Esophagus squamous epithelium (tissue), 5 donors: ENCODE results near the gene WDR59. TPM values are rescaled to one million over a fixed set of nuclear protein-coding genes. Genes with fewer than 3 reads are reported as not detected.

Source experiments
- DNase-seq: peaks from one replicate; lab custom pipeline; 2025; lab: John Stamatoyannopoulos, UW
- H3K27ac ChIP-seq, 4 donors: fragments of 200-600 bp; sonication (generic); one replicate each; pipeline ENCODE4 v1.5.1; 2016 to 2019; ENCODE audit warnings: mild to moderate bottlenecking in 1 of 4
- H3K27me3 ChIP-seq, 4 donors: fragments of 200-600 bp; sonication (generic); 1 replicate in 3 of 4; 2 replicates in 1 of 4; pipeline versions ENCODE4 v1.5.1 to v1.6.0; 2017 to 2021; ENCODE audit warnings: antibody characterized with exemption in 1 of 4
- H3K36me3 ChIP-seq, 3 donors: fragments of 200-600 bp; sonication (generic); one replicate each; pipeline ENCODE4 v1.5.1; 2016 to 2019
- H3K4me1 ChIP-seq, 3 donors: fragments of 200-600 bp; sonication (generic); one replicate each; pipeline ENCODE4 v1.5.1; 2017 to 2019
- H3K4me3 ChIP-seq, 4 donors: fragments of 200-600 bp; sonication (generic); 1 replicate in 3 of 4; 2 replicates in 1 of 4; pipeline ENCODE4 v1.5.1; 2016 to 2019; ENCODE audit warnings: mild to moderate bottlenecking in 2 of 4, moderate library complexity in 1 of 4
- H3K9me3 ChIP-seq, 3 donors: fragments of 200-600 bp; sonication (generic); one replicate each; pipeline ENCODE4 v1.5.1; 2016 to 2019
- POLR2A ChIP-seq, 4 donors: fragments of 450-650 bp; IDR thresholded peaks; one replicate each; pipeline ENCODE4 v1.6.1; 2017; ENCODE audit warnings: antibody characterized with exemption in 4 of 4, mild to moderate bottlenecking in 4 of 4, moderate library complexity in 3 of 4
- WGBS, 2 donors: methylation state at CpG; one replicate each; pipeline ENCODE4 v1.1.5; 2018; 5-methylcytosine and 5-hydroxymethylcytosine counted together
- intact Hi-C: fragments of 100-400 bp; cut with DNase I; formaldehyde crosslinking; loops from one replicate; pipeline ENCODE4 v1.15.0; 2022
- total RNA-seq, 4 donors: library from RNA; depleted of rRNA; stranded (reverse); fragments of >200 nt; gene quantifications; one replicate each; pipeline ENCODE4 v1.1.0, GENCODE V29; 2016
- TF ChIP-seq, protein P1 (sequence below), 6 experiments: fragments of 450-650 bp in 4 of 6; fragments of 200-600 bp in 2 of 6; sonication (generic) in 2 of 6; IDR thresholded peaks; one replicate each; pipeline ENCODE4 v1.5.1; 2016 to 2019; ENCODE audit warnings: antibody characterized with exemption in 6 of 6, mild to moderate bottlenecking in 4 of 6, moderate library complexity in 4 of 6
- donor health status: DM: yes; HTN: yes; CAD: no.

The WDR59 gene
- total RNA-seq, 4 donors from 2014 or later: 9.8 to 25.1 (median 22.2) TPM

DNA sequence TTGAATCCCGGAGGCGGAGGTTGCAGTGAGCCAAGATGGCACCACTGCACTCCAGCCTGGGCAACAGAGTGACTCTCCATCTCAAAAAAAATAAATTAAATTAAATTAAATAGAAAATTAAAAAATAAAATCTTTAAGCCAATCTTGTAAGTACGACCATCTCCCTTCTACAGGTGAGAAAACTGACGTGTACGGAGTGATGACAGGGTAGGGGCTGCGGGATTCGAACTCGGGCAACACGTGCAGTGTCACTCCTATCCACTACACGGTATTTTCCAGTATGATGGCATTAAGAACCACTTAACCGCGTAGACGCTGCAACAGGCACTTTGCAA is 762 bp downstream of the WDR59 start:
- peaks cover 10 to 30% (median 14%) of the 10 kb centered on the region in 3 donors for H3K4me1 ChIP-seq
- intact Hi-C loops: no loop called here
- peak overlapping the region in 3 of 4 donors; percentile 95 to 98 (median 95) for H3K27ac ChIP-seq
- 24 to 29% methylated on average over 12 to 13 of the region's 13 CpGs for WGBS, 2 donors
- no peaks in the 10 kb centered on the region for H3K27me3 ChIP-seq
- H3K36me3 ChIP-seq: no peaks in the 10 kb centered on the region
- DNase-seq: no peak
- TF ChIP-seq, protein P1, sequence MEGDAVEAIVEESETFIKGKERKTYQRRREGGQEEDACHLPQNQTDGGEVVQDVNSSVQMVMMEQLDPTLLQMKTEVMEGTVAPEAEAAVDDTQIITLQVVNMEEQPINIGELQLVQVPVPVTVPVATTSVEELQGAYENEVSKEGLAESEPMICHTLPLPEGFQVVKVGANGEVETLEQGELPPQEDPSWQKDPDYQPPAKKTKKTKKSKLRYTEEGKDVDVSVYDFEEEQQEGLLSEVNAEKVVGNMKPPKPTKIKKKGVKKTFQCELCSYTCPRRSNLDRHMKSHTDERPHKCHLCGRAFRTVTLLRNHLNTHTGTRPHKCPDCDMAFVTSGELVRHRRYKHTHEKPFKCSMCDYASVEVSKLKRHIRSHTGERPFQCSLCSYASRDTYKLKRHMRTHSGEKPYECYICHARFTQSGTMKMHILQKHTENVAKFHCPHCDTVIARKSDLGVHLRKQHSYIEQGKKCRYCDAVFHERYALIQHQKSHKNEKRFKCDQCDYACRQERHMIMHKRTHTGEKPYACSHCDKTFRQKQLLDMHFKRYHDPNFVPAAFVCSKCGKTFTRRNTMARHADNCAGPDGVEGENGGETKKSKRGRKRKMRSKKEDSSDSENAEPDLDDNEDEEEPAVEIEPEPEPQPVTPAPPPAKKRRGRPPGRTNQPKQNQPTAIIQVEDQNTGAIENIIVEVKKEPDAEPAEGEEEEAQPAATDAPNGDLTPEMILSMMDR (IDR thresholded peaks at IDR 0.05): no peak
- TF ChIP-seq POLR2A (IDR thresholded peaks at IDR 0.05): no peak
- H3K4me3 ChIP-seq: peak overlapping the region; percentile 91 to 100 (median 98)
- no peaks in the 10 kb centered on the region for H3K9me3 ChIP-seq

DNA sequence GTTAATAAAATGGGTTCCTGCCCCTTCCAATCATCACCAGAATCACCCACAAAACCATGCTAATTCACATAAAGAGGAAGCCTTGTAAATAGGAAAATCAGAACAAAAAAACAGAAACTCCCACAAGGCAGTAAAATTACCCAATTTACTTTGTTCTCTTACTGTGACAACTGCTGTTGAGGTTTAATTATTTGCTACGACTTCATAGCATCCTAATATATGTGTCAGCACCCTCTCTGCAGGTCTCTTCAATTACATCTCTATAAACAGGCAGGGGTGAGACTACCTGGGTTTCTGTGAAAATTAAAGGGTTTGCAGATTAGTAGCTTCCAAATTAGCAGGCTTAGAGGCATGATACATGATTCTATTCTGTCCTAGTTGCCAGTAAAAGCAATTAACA is 2.7 kb downstream of the WDR59 start:
- no peak for DNase-seq
- H3K36me3 ChIP-seq: peaks cover 0 to 18% (median 0%) of the 10 kb centered on the region in 3 donors
- H3K27ac ChIP-seq: no peak overlapping the region
- WGBS, 2 donors: 77 to 80% methylated on average over 1 of the region's 1 CpG
- no peaks in the 10 kb centered on the region for H3K27me3 ChIP-seq
- H3K4me1 ChIP-seq: peaks cover 10 to 30% (median 14%) of the 10 kb centered on the region in 3 donors
- H3K9me3 ChIP-seq: no peaks in the 10 kb centered on the region
- no peak overlapping the region for H3K4me3 ChIP-seq
- intact Hi-C loops: no loop called here
- TF ChIP-seq, protein P1 (IDR thresholded peaks at IDR 0.05): no peak
- TF ChIP-seq POLR2A (IDR thresholded peaks at IDR 0.05): no peak

DNA sequence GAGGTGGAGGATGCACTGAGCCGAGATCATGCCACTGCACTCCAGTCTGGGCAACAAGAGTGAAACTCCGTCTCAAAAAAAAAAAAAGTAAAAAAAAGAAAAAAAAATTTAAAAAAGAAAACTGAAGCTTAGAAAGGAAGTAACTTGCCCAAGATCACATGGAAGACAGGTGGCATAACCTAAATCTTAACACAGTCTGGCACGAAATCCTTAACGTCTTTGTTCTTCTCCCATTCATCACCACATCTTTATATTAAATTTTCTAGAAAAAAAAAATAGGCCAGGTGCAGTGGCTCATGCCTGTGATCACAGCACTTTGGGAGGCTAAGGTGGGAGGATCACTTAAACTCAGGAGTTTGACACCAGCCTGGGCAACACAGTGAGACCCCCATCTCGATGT is 9.3 kb downstream of the WDR59 start:
- no peaks in the 10 kb centered on the region for H3K4me1 ChIP-seq
- no peak overlapping the region for H3K27ac ChIP-seq
- TF ChIP-seq POLR2A (IDR thresholded peaks at IDR 0.05): no peak
- TF ChIP-seq, protein P1 (IDR thresholded peaks at IDR 0.05): no peak
- no peak overlapping the region for H3K4me3 ChIP-seq
- H3K9me3 ChIP-seq: no peaks in the 10 kb centered on the region
- no peaks in the 10 kb centered on the region for H3K27me3 ChIP-seq
- 80 to 84% methylated on average over 5 of the region's 5 CpGs for WGBS, 2 donors
- H3K36me3 ChIP-seq: peaks cover 0 to 50% (median 7%) of the 10 kb centered on the region in 3 donors
- DNase-seq: no peak
- intact Hi-C loops: no loop called here

GRCh38 chr16:74973304-74973703 is 11.6 kb downstream of the WDR59 start:
- H3K36me3 ChIP-seq: peaks cover 0 to 42% (median 7%) of the 10 kb centered on the region in 3 donors
- DNase-seq: no peak
- H3K4me3 ChIP-seq: no peak overlapping the region
- intact Hi-C loops: no loop called here
- H3K27ac ChIP-seq: no peak overlapping the region
- H3K4me1 ChIP-seq: no peaks in the 10 kb centered on the region
- no peaks in the 10 kb centered on the region for H3K9me3 ChIP-seq
- TF ChIP-seq POLR2A (IDR thresholded peaks at IDR 0.05): no peak
- TF ChIP-seq, protein P1 (IDR thresholded peaks at IDR 0.05): no peak
- H3K27me3 ChIP-seq: no peaks in the 10 kb centered on the region
- 95 to 100% methylated on average over 4 to 10 of the region's 10 CpGs for WGBS, 2 donors

DNA sequence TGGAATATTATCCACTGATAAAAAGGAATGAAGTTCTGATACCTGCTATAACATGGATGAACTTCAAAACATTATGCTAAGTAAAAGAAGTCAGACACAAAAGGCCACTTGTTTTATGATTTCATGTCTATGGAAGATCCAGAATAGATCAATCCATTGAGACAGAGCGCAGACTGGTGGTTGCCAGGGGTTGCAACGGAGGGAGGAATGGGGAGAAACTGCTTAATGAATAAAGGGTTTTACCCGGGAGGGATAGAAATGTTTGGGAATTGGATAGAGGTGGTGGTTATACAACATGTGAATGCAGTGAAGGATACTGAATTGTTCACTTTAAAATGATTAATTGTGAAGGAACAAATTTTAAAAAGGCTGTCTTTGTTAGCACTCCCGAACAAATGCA is 30.2 kb downstream of the WDR59 start:
- Histone ChIP-seq H3K4me3 (no peak overlapping the region), H3K27me3 (no peaks in the 10 kb centered on the region), H3K9me3 (no peaks in the 10 kb centered on the region), H3K27ac (no peak overlapping the region), H3K4me1 (peaks cover 0 to 4% (median 0%) of the 10 kb centered on the region in 3 donors), H3K36me3 (peaks cover 2 to 90% (median 8%) of the 10 kb centered on the region in 3 donors)
- TF ChIP-seq, protein P1 (IDR thresholded peaks at IDR 0.05): no peak
- no peak for TF ChIP-seq POLR2A (IDR thresholded peaks at IDR 0.05)
- no peak for DNase-seq
- intact Hi-C loops: no loop called here
- WGBS, 2 donors: 72 to 81% methylated on average over 4 of the region's 4 CpGs
